ENCODE measurements around the gene NAV2. TPM values are rescaled to one million over a fixed set of nuclear protein-coding genes. Genes with fewer than 3 reads are reported as not detected.
A peak's percentile ranks its signal among the peaks of the same experiment; 100 is the strongest.

NAV2 gene
- total RNA-seq, 4 donors from 2014 or later = 19.2 to 34.7 (median 25.8) TPM

- TF ChIP-seq POLR2A (IDR thresholded peaks at IDR 0.05) = no peak
- no peak for TF ChIP-seq CTCF (IDR thresholded peaks at IDR 0.05)
- no peak for TF ChIP-seq EP300 (IDR thresholded peaks at IDR 0.05)
- no peak for DNase-seq (ENCODE audit: low spot score in 2 of 2)
- no peak overlapping the region for H3K4me3 ChIP-seq
- H3K36me3 ChIP-seq = peaks cover 0 to 18% (median 0%) of the 10 kb centered on the region in 3 donors
- no peaks in the 10 kb centered on the region for H3K27me3 ChIP-seq
- H3K4me1 ChIP-seq = peaks cover 0 to 36% (median 4%) of the 10 kb centered on the region in 4 donors
- no peaks in the 10 kb centered on the region for H3K9me3 ChIP-seq
- H3K27ac ChIP-seq = peak overlapping the region in 1 of 4 donors; percentile 59
- 81 to 83% methylated on average over 8 of the region's 8 CpGs for WGBS, 2 donors
Observed at GRCh38 chr11:19871531-19871930, 158.9 kb downstream of the NAV2 start.

GRCh38 chr11:19872512-19873145, 160.0 kb downstream of the NAV2 start:
- peak overlapping the region in 1 of 4 donors; percentile 10 for H3K27ac ChIP-seq

GRCh38 chr11:19873730-19874129, 161.1 kb downstream of the NAV2 start:
- TF ChIP-seq POLR2A (IDR thresholded peaks at IDR 0.05) (no peak), CTCF (IDR thresholded peaks at IDR 0.05) (no peak), EP300 (IDR thresholded peaks at IDR 0.05) (no peak)
- no peak overlapping the region for H3K27ac ChIP-seq
- 27 to 31% methylated on average over 1 of the region's 1 CpG for WGBS, 2 donors
- H3K27me3 ChIP-seq = no peaks in the 10 kb centered on the region
- DNase-seq (ENCODE audit: low spot score in 2 of 2) = no peak
- no peaks in the 10 kb centered on the region for H3K9me3 ChIP-seq
- no peak overlapping the region for H3K4me3 ChIP-seq
- peaks cover 0 to 18% (median 0%) of the 10 kb centered on the region in 3 donors for H3K36me3 ChIP-seq
- peaks cover 0 to 31% (median 5%) of the 10 kb centered on the region in 4 donors for H3K4me1 ChIP-seq

More at GRCh38 chr11:19872512-19873145, 160.0 kb downstream of the NAV2 start:
- no peak overlapping the region for H3K4me3 ChIP-seq
- no peaks in the 10 kb centered on the region for H3K9me3 ChIP-seq
- no peak for TF ChIP-seq POLR2A (IDR thresholded peaks at IDR 0.05)
- TF ChIP-seq EP300 (IDR thresholded peaks at IDR 0.05) = no peak
- DNase-seq (ENCODE audit: low spot score in 2 of 2) = no peak
- no peaks in the 10 kb centered on the region for H3K27me3 ChIP-seq
- WGBS, 2 donors = 75 to 78% methylated on average over 4 of the region's 4 CpGs
- peaks cover 0 to 31% (median 4%) of the 10 kb centered on the region in 4 donors for H3K4me1 ChIP-seq
- peaks cover 0 to 18% (median 0%) of the 10 kb centered on the region in 3 donors for H3K36me3 ChIP-seq

GRCh38 chr11:19874266-19874665, 161.6 kb downstream of the NAV2 start:
- no peak for DNase-seq (ENCODE audit: low spot score in 2 of 2)
- Histone ChIP-seq H3K4me1 (peaks cover 0 to 28% (median 7%) of the 10 kb centered on the region in 4 donors), H3K27ac (no peak overlapping the region), H3K9me3 (no peaks in the 10 kb centered on the region), H3K27me3 (no peaks in the 10 kb centered on the region), H3K4me3 (no peak overlapping the region), H3K36me3 (peaks cover 0 to 18% (median 0%) of the 10 kb centered on the region in 3 donors)
- no peak for TF ChIP-seq POLR2A (IDR thresholded peaks at IDR 0.05)
- no peak for TF ChIP-seq CTCF (IDR thresholded peaks at IDR 0.05)
- no peak for TF ChIP-seq EP300 (IDR thresholded peaks at IDR 0.05)

GRCh38 chr11:19876750-19877149, 164.1 kb downstream of the NAV2 start:
- 91 to 92% methylated on average over 1 of the region's 1 CpG for WGBS, 2 donors
- Histone ChIP-seq H3K9me3 (no peaks in the 10 kb centered on the region), H3K4me1 (peaks cover 0 to 16% (median 7%) of the 10 kb centered on the region in 4 donors), H3K27me3 (no peaks in the 10 kb centered on the region), H3K27ac (no peak overlapping the region), H3K36me3 (peaks cover 0 to 19% (median 0%) of the 10 kb centered on the region in 3 donors), H3K4me3 (no peak overlapping the region)
- no peak for TF ChIP-seq POLR2A (IDR thresholded peaks at IDR 0.05)
- TF ChIP-seq EP300 (IDR thresholded peaks at IDR 0.05) = no peak
- TF ChIP-seq CTCF (IDR thresholded peaks at IDR 0.05) = no peak
- DNase-seq (ENCODE audit: low spot score in 2 of 2) = no peak
